Activated CD4-positive, alpha-beta T cell treated with anti-CD3 and anti-CD28 coated beads for 36 hours (primary cell): ENCODE measurements around the gene PBX2. TPM values are rescaled to one million over a fixed set of nuclear protein-coding genes. Genes with fewer than 3 reads are reported as not detected.
"Not testable (repeated sequence)": the region's sequence is repeated elsewhere in the genome, so short reads cannot be mapped to it uniquely, and the experiment has no call there.

Source experiments
- ATAC-seq: fragments of 200-7000 bp; cut with Tn5 transposase; one replicate; pipeline ENCODE4 v1.10.0; 2021; ENCODE audit warnings: mild to moderate bottlenecking, moderate library complexity
- CTCF ChIA-PET: fragments of 350-600 bp; sonication (Branson Sonifier 250); formaldehyde crosslinking; loops from one replicate; lab custom pipeline; 2021; ENCODE audit warnings: antibody characterized with exemption; lab: Charles Lee
- POLR2A ChIA-PET: fragments of 350-600 bp; sonication (Branson Sonifier 250); formaldehyde crosslinking; loops from one replicate; lab custom pipeline; 2021; ENCODE audit warnings: antibody characterized with exemption, inconsistent platforms; lab: Charles Lee
- DNase-seq: peaks from one replicate; pipeline ENCODE4 v3.0.0-alpha.2; 2020
- H3K27ac Mint-ChIP-seq: one replicate; pipeline ENCODE4 v1.8.0; 2021; ENCODE audit warnings: mixed read lengths
- H3K27me3 Mint-ChIP-seq: one replicate; pipeline ENCODE4 v1.8.0; 2021; ENCODE audit warnings: mixed read lengths
- H3K36me3 Mint-ChIP-seq: one replicate; pipeline ENCODE4 v1.8.0; 2021; ENCODE audit warnings: low read depth, mixed read lengths
- H3K4me1 Mint-ChIP-seq: one replicate; pipeline ENCODE4 v1.8.0; 2021; ENCODE audit warnings: mixed read lengths
- H3K4me3 Mint-ChIP-seq: one replicate; pipeline ENCODE4 v1.8.0; 2021; ENCODE audit warnings: mild to moderate bottlenecking, moderate library complexity, mixed read lengths
- H3K9me3 Mint-ChIP-seq: one replicate; pipeline ENCODE4 v1.8.0; 2021; ENCODE audit warnings: low read depth, mixed read lengths
- intact Hi-C, 2 experiments: fragments of 100-400 bp; cut with DNase I in 1 of 2; cut with micrococcal nuclease in 1 of 2; formaldehyde crosslinking; loops; one replicate each; pipeline versions ENCODE4 v1.14.2 to v1.15.1; 2022 to 2024; cut with DNase I, micrococcal nuclease
- total RNA-seq, 2 experiments: library from RNA; stranded (reverse); gene quantifications; one replicate each; pipeline ENCODE4 v1.2.3, GENCODE V29; 2021

The PBX2 gene
- total RNA-seq, 2 experiments from 2014 or later, result 64.9 to 77.9 TPM

DNA sequence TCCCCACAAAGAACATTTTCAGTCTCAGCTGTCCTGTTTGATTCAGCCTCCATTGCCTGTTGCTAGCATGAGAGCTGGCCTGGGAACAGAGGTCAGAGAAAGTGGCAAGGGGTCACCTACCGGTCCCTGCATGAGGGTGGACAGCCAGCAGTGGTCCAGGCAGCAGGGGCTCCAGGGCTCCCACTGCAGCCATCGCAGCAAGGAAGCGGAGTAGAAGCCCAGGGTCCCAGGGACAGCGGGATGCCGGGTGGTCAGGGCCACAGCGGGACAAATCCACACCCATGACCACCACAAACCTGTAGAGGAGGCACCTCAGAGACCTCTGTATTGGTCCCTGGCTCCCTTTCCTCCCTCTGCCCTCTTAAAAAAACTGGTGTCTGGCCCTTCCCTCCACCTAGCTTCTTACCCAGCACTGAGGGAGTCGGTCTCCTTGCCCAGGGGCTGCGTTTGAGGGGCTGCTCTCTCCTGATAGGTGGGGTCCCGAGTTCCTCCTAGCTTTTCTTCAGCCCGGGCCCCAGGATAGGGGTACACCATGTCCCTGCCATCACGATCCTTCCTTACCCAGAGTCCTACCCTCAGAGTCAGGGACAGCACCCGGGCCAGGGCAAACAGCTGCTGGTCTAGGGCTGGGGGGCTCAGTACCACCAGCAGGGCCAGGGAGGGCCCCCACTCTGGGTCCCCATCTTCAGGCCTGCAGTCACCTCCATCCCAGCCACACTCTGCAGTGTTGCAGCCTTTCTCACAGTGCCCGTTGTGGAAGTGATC lies 10.9 kb upstream of the PBX2 start:
- Mint-ChIP-seq H3K36me3 (no peaks in the 10 kb centered on the region), H3K9me3 (no peaks in the 10 kb centered on the region), H3K4me1 (peaks cover 5% of the 10 kb centered on the region), H3K4me3 (no peak overlapping the region), H3K27ac (peak overlapping the region; percentile 47), H3K27me3 (no peaks in the 10 kb centered on the region)
- no peak for ATAC-seq
- no peak for DNase-seq
- ChIA-PET CTCF (interaction anchor here (0.7 kb wide), 1 partner anchor 97 kb away, joined by 3 read pairs; no protein-coding TSS in a partner anchor), POLR2A (no interaction called here)
- intact Hi-C loops, result no loop called here

DNA sequence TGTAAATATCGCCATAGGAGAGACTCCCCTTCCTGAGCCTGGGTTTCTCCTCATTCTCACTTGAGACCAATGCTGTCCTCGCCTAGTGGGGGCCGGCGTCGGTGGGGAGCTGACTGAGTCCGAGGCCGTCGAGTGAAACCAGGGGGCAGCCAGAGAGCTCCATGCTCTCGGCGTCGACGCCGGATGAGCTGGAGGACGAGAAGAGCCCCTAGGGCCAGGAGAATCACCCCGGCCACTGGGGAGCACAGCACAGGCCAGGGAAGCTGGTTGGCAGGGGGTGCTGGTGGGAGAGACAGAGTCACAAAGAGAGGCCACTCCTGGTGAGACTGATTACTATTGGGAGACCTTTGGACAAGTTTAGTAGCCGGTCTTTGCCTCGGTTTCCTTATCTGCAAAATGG lies 8.9 kb upstream of the PBX2 start:
- no peak overlapping the region for H3K27ac Mint-ChIP-seq
- H3K4me3 Mint-ChIP-seq, result no peak overlapping the region
- intact Hi-C loops, result loop anchor here (5.0 to 10.0 kb wide), 8 partner anchors 224 to 1216 kb away; partner anchors contain the start of genes BAG6 (in 1 of the 2), CLIC1 (in 1 of the 2), CUTA (in 1 of the 2) and DDX39B (in 1 of the 2)
- ChIA-PET POLR2A (no interaction called here), CTCF (interaction anchor here (0.8 kb wide), 1 partner anchor 44 kb away, joined by 3 read pairs; no protein-coding TSS in a partner anchor)
- no peaks in the 10 kb centered on the region for H3K27me3 Mint-ChIP-seq
- no peak for ATAC-seq
- no peaks in the 10 kb centered on the region for H3K9me3 Mint-ChIP-seq
- DNase-seq, result no peak
- H3K4me1 Mint-ChIP-seq, result peaks cover 19% of the 10 kb centered on the region
- H3K36me3 Mint-ChIP-seq, result no peaks in the 10 kb centered on the region

DNA sequence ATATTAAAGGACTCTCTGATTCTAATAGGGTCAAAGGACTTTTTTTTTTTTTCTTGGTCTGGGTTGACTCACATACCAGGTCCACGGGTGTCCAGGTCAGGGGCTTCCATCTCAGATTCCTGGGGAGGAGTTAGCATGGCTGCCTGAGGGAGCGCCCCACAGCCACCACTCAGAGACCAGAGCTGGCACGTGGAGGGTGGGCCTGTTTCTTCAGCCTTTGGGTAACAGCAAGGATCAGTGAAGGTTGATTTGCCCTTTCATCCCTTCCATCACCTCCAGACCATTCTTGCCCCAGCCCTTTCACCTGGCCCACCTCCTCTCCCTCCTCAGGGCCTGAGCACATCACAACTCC lies 8.3 kb upstream of the PBX2 start:
- no peaks in the 10 kb centered on the region for H3K36me3 Mint-ChIP-seq
- H3K9me3 Mint-ChIP-seq, result no peaks in the 10 kb centered on the region
- intact Hi-C loops, result loop anchor here (5.0 to 10.0 kb wide), 8 partner anchors 224 to 1216 kb away; partner anchors contain the start of genes BAG6 (in 1 of the 2), CLIC1 (in 1 of the 2), CUTA (in 1 of the 2) and DDX39B (in 1 of the 2)
- ChIA-PET POLR2A (no interaction called here), CTCF (interaction anchor here (0.6 to 0.7 kb wide), 2 partner anchors 79 to 831 kb away, joined by 3 to 4 read pairs; no protein-coding TSS in a partner anchor)
- H3K27ac Mint-ChIP-seq, result no peak overlapping the region
- H3K4me3 Mint-ChIP-seq, result no peak overlapping the region
- ATAC-seq (no peak), DNase-seq (no peak)
- H3K27me3 Mint-ChIP-seq, result no peaks in the 10 kb centered on the region
- peaks cover 24% of the 10 kb centered on the region for H3K4me1 Mint-ChIP-seq

DNA sequence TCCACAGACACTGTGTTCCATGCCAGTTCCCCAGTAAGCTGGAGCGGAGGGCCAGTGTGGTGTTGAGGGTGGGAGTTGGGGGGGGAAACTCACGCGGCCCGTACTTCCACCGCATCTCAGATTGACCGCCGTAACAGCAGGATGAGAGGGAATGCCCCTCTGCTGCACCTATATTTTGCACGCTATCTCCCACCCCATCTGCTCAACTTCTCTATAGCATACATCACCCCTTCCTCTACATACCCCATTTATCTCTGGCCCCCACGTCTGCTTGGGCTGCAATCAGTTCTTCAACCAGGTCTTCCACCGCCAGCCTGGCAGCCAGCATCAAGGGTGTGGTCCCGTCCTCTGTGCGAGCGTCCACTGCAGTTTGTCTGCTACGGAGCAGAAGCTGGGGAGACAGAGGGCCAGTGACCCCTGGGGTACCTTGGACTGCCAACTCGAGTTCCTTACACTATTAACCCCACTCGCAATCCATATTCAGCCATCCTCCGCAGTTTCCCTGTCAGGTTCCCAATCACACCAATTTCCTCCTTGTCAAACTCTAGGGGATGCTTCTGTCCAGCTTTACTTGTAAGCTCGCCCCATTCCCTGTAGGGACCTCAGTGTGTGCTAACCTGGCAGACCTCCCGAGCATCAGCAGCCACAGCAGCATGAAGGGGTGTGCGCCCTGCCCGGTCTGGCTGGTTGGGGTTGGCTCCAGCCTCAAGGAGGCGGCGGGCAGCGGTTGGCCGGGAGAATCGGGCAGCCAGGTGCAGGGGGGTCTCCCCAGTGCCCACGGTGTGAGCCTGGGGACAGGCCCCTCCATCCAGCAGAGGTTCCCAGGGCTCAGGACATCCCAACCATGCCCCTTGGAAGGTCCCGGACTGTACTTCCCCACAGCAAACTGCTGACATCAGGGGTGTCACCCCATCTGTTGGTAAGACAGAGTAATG lies 6.9 kb upstream of the PBX2 start:
- peaks cover 30% of the 10 kb centered on the region for H3K4me1 Mint-ChIP-seq
- ChIA-PET POLR2A (interaction anchor here (0.5 kb wide), 2 partner anchors 13 to 407 kb away, joined by 3 read pairs; no protein-coding TSS in a partner anchor), CTCF (no interaction called here)
- H3K9me3 Mint-ChIP-seq, result no peaks in the 10 kb centered on the region
- no peaks in the 10 kb centered on the region for H3K36me3 Mint-ChIP-seq
- peak overlapping the region; percentile 94 for H3K4me3 Mint-ChIP-seq
- intact Hi-C loops, result loop anchor here (1.0 to 10.0 kb wide), 11 partner anchors 43 to 1218 kb away; partner anchors contain the start of genes BAG6 (in 1 of the 2), CLIC1 (in 1 of the 2), CUTA (in 1 of the 2) and DDX39B (in 1 of the 2)
- H3K27me3 Mint-ChIP-seq, result no peaks in the 10 kb centered on the region
- ATAC-seq (no peak), DNase-seq (peak; percentile 17)
- peak overlapping the region; percentile 98 for H3K27ac Mint-ChIP-seq

DNA sequence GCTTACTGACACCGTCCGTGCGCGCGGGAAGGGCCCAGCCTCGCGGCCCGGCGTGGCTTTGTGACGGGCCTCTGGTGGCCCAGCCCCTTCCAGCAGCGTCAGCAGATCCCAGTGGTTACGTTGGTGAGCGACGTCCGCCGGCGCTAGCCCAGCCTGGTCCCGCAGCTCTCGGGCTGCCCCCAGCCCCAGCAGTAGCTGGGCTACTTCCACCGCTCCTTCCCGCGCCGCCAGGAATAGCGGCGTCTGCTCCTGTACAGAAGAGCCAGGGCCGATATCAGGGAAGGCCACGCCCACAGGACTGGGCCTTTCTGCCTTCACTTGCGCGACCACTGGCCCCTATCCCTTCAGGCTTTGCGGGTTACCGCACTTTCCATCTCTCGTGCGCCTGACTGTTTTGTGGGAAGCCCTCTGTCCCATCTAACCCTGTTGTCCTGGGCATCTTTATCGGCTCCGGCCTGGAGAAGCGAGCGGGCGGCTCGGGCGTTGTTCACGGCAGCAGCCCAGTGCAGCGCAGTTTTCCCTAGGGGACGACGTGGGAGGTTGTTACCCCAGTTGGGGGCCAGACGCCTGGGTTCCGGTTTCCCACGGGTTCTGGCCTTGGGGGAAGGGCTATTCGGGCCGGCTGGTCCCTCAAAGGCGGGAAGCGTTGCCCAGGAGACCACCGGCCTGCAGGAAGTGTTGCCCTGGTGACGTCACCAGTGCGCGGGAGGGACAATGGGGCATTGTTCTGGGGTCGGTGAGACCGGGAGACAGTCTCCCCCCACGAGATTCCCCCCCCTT lies 6.1 kb upstream of the PBX2 start:
- Mint-ChIP-seq H3K4me3 (peak overlapping the region; percentile 94), H3K36me3 (peaks cover 5% of the 10 kb centered on the region)
- CTCF ChIA-PET, result interaction anchor here (0.6 to 1.9 kb wide), 11 partner anchors 10 to 644 kb away, joined by 3 to 7 read pairs (median 4); partner anchors contain the start of genes AGPAT1, ATF6B and FKBPL

DNA sequence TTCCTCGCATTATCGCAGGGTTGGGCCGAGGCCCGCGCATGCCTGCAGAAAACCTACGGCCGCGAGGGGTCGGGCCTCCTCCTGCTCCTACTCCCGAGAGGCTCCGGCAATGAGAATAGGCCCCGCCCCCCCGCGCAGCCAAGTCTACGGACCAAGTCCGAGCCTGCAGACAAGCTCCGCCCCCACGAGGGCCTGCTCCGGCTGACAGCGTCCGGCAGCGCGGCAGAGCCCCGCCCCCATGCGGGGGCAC lies 5.6 kb upstream of the PBX2 start:
- no peaks in the 10 kb centered on the region for H3K27me3 Mint-ChIP-seq
- ChIA-PET CTCF (interaction anchor here (0.6 to 1.9 kb wide), 12 partner anchors 10 to 644 kb away, joined by 3 to 7 read pairs (median 4); partner anchors contain the start of genes AGPAT1, ATF6B and FKBPL), POLR2A (interaction anchor here (0.6 to 1.5 kb wide), 11 partner anchors 13 to 1366 kb away, joined by 3 to 8 read pairs (median 5); partner anchors contain the start of genes AGPAT1, ATF6B, DDX39B and GPANK1)
- H3K9me3 Mint-ChIP-seq, result no peaks in the 10 kb centered on the region
- H3K36me3 Mint-ChIP-seq, result peaks cover 7% of the 10 kb centered on the region
- DNase-seq (peak; percentile 100), ATAC-seq (peak; percentile 90)
- intact Hi-C loops, result loop anchor here (1.0 to 10.0 kb wide), 21 partner anchors 17 to 1219 kb away; partner anchors contain the start of genes DXO (in 2 of the 2), FKBPL (in 2 of the 2), RNF5 (in 2 of the 2) and BAG6 (in 1 of the 2)
- H3K27ac Mint-ChIP-seq, result peak overlapping the region; percentile 90
- peaks cover 32% of the 10 kb centered on the region for H3K4me1 Mint-ChIP-seq
- peak overlapping the region; percentile 94 for H3K4me3 Mint-ChIP-seq

More for the DNA sequence above, 6.1 kb upstream of the PBX2 start:
- Mint-ChIP-seq H3K4me1 (peaks cover 32% of the 10 kb centered on the region), H3K27ac (peak overlapping the region; percentile 98), H3K27me3 (no peaks in the 10 kb centered on the region), H3K9me3 (no peaks in the 10 kb centered on the region)
- intact Hi-C loops, result loop anchor here (1.0 to 10.0 kb wide), 23 partner anchors 18 to 1219 kb away; partner anchors contain the start of genes DXO (in 2 of the 2), FKBPL (in 2 of the 2), PPT2 (in 2 of the 2) and RNF5 (in 2 of the 2)
- peak; percentile 82 for DNase-seq
- ATAC-seq, result no peak
- POLR2A ChIA-PET, result interaction anchor here (0.9 to 1.5 kb wide), 9 partner anchors 13 to 1052 kb away, joined by 3 to 8 read pairs (median 5); partner anchors contain the start of genes AGPAT1, ATF6B, DDX39B and GPANK1

DNA sequence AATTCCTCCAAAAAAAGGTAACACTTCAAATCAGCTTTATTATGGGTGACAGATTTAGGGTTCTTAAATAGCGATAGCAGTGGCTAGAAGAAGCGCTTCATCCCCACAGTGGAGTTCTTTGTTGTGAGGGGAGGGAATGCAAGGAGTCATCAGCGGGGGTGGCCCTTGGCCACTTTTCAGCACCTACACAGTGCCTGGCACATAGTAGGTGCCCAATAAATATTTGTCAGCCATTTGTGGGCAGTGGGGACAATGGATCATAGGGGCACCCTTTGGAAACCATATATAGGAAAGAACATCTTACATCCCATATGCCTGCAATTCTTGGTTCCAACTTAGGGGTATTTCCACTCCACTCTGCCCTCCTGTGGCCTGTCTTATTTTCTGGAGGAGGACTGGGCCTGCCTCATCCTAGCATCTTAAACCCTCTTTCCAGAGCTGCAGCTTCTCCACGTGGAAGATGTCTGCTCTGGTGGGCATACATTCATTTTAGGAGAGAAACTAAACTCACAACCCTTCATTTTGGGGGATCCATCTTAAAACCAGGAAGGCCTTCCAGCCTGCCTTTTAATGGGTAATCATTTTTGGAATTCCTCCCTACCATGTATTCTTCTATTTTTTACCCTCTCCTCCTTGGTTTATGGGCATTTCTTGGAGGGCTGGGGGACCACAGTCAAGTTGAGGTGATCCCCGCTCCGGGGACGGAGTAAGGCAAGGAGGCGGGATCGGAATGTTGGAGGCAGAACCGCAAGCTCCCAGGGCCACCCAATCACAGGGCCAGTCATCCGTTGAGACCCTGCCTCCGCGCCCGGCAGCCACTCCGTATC lies 5.0 kb upstream of the PBX2 start:
- Mint-ChIP-seq H3K4me3 (peak overlapping the region; percentile 94), H3K27me3 (no peaks in the 10 kb centered on the region), H3K36me3 (peaks cover 7% of the 10 kb centered on the region), H3K4me1 (peaks cover 32% of the 10 kb centered on the region), H3K9me3 (no peaks in the 10 kb centered on the region), H3K27ac (peak overlapping the region; percentile 90)
- DNase-seq, result peak; percentile 62
- ChIA-PET POLR2A (interaction anchor here (0.6 to 1.5 kb wide), 11 partner anchors 12 to 1365 kb away, joined by 3 to 8 read pairs (median 5); partner anchors contain the start of genes AGPAT1, ATF6B, DDX39B and GPANK1), CTCF (interaction anchor here (0.6 to 1.9 kb wide), 11 partner anchors 11 to 645 kb away, joined by 3 to 7 read pairs (median 4); partner anchors contain the start of genes AGPAT1, ATF6B and FKBPL)
- intact Hi-C loops, result loop anchor here (1.0 to 10.0 kb wide), 21 partner anchors 17 to 1220 kb away; partner anchors contain the start of genes DXO (in 2 of the 2), FKBPL (in 2 of the 2), RNF5 (in 2 of the 2) and BAG6 (in 1 of the 2)
- ATAC-seq, result no peak

DNA sequence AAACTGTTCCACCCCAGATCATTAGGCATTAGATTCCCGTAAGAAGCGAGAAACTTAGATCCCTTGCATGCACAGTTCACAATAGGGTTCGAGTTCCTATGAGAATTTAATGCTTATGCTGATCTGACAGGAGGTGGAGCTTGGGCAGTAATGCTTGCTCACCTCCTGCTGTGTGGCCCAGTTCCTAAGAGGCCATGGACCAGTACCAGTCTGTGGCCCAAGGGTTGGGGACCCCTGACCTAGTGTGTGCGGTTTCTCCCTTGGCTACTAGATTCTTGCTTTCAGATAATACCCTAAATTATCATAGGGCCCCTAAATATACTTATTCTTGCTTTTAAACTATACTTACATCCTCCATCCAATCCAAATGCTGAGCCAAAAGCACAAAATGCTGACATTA lies 4.4 kb upstream of the PBX2 start:
- ATAC-seq, result no peak
- CTCF ChIA-PET, result interaction anchor here (0.6 to 1.9 kb wide), 2 partner anchors 45 to 619 kb away, joined by 3 to 6 read pairs; partner anchors contain the start of gene TNF
- no peak for DNase-seq
- peak overlapping the region; percentile 94 for H3K4me3 Mint-ChIP-seq
- intact Hi-C loops, result loop anchor here (2.0 to 10.0 kb wide), 5 partner anchors 220 to 1220 kb away; partner anchors contain the start of genes CUTA (in 1 of the 2), DXO (in 1 of the 2), EHMT2 (in 1 of the 2) and HSPA1B (in 1 of the 2)
- H3K4me1 Mint-ChIP-seq, result peaks cover 32% of the 10 kb centered on the region
- no peaks in the 10 kb centered on the region for H3K9me3 Mint-ChIP-seq
- H3K27me3 Mint-ChIP-seq, result no peaks in the 10 kb centered on the region
- peaks cover 8% of the 10 kb centered on the region for H3K36me3 Mint-ChIP-seq
- POLR2A ChIA-PET, result no interaction called here
- H3K27ac Mint-ChIP-seq, result peak overlapping the region; percentile 90

DNA sequence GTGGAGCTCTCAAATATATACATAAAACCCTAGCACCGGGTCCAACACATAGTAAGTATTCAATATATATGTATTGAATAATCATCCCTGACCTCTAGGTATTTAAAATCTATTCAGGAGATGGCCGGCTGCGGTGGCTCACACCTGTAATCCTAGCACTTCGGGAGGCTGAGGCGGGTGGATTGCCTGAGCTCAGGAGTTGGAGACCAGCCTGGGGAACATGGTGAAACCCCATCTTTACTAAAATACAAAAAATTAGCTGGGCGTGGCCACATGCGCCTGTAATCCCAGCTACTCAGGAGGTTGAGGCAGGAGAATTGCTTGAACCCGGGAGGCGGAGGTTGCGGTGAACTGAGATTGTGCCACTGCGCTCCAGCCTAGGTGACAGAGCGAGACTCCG lies 3.1 kb upstream of the PBX2 start:
- DNase-seq, ATAC-seq, H3K9me3 Mint-ChIP-seq, H3K27me3 Mint-ChIP-seq: not testable (repeated sequence)
- Mint-ChIP-seq H3K4me1 (peaks cover 44% of the 10 kb centered on the region), H3K27ac (peak overlapping the region; percentile 96), H3K36me3 (peaks cover 20% of the 10 kb centered on the region), H3K4me3 (peak overlapping the region; percentile 95)
- CTCF ChIA-PET, result interaction anchor here (0.6 to 1.6 kb wide), 6 partner anchors 13 to 704 kb away, joined by 3 to 5 read pairs (median 4); partner anchors contain the start of genes FKBPL and PRRT1
- POLR2A ChIA-PET, result interaction anchor here (2.6 kb wide), 1 partner anchor 10 kb away, joined by 9 read pairs; no protein-coding TSS in a partner anchor
- intact Hi-C loops, result loop anchor here (10.0 kb wide), 3 partner anchors 218 to 1222 kb away; partner anchors contain the start of genes CUTA (in 1 of the 2), DXO (in 1 of the 2) and PHF1 (in 1 of the 2)
